GM06990 (cell line): Measurements from ENCODE around the gene DIRAS1.

Experiments
- DNase-seq: peaks from one replicate; pipeline ENCODE4 v3.0.0-alpha.2; 2011; ENCODE audit not compliant: insufficient read length; ENCODE audit errors: extremely low read depth
- H3K27me3 ChIP-seq: replicated peaks from 2 replicates; pipeline ENCODE4 v1.6.0; 2011; ENCODE audit warnings: low read length; ENCODE audit not compliant: control insufficient read depth, insufficient read depth
- H3K36me3 ChIP-seq: 2 replicates; pipeline ENCODE4 v1.5.1; 2011; ENCODE audit warnings: low read length; ENCODE audit not compliant: control insufficient read depth, insufficient read depth
- H3K4me3 ChIP-seq: replicated peaks from 2 replicates; pipeline ENCODE4 v1.5.1; 2011; ENCODE audit warnings: low read depth, mild to moderate bottlenecking, control low read depth, low read length
- CTCF ChIP-seq: IDR thresholded peaks from 2 replicates; pipeline ENCODE4 v1.5.1; 2011; ENCODE audit warnings: low read length, control low read depth, mild to moderate bottlenecking, inconsistent platforms; ENCODE audit not compliant: insufficient read depth, poor library complexity, severe bottlenecking

The DIRAS1 gene

GRCh38 chr19:2711875-2712205 is 9.3 kb downstream of the DIRAS1 start:
- DNase-seq: no peak
- H3K36me3 ChIP-seq: no peaks in the 10 kb centered on the region
- H3K4me3 ChIP-seq: no peak overlapping the region
- no peak for TF ChIP-seq CTCF
- no peaks in the 10 kb centered on the region for H3K27me3 ChIP-seq

- Histone ChIP-seq H3K36me3 (no peaks in the 10 kb centered on the region), H3K4me3 (no peak overlapping the region), H3K27me3 (no peaks in the 10 kb centered on the region)
- no peak for TF ChIP-seq CTCF
- no peak for DNase-seq
These were observed 9.8 kb downstream of the DIRAS1 start for GRCh38 chr19:2711172-2711874.

GRCh38 chr19:2706251-2706650 is 14.9 kb downstream of the DIRAS1 start:
- Histone ChIP-seq H3K27me3 (no peaks in the 10 kb centered on the region), H3K36me3 (no peaks in the 10 kb centered on the region), H3K4me3 (no peak overlapping the region)
- no peak for DNase-seq
- TF ChIP-seq CTCF: no peak

GRCh38 chr19:2703691-2704216 is 17.4 kb downstream of the DIRAS1 start:
- Histone ChIP-seq H3K27me3 (no peaks in the 10 kb centered on the region), H3K4me3 (no peak overlapping the region), H3K36me3 (no peaks in the 10 kb centered on the region)
- no peak for DNase-seq
- TF ChIP-seq CTCF: no peak

GRCh38 chr19:2703077-2703437 is 18.1 kb downstream of the DIRAS1 start:
- DNase-seq: no peak
- H3K36me3 ChIP-seq: no peaks in the 10 kb centered on the region
- H3K4me3 ChIP-seq: peak overlapping the region; percentile 29
- no peaks in the 10 kb centered on the region for H3K27me3 ChIP-seq
- no peak for TF ChIP-seq CTCF
